Epithelial cell of alveolus of lung (primary cell): ENCODE results near the gene ABCD4. TPM values are rescaled to one million over a fixed set of nuclear protein-coding genes. Genes with fewer than 3 reads are reported as not detected.

ENCODE experiments used
- total RNA-seq: library from RNA; depleted of rRNA; stranded (reverse); fragments of >200 nt; gene quantifications from 2 replicates; pipeline ENCODE4 v1.2.1, GENCODE V29; 2015

ABCD4 gene
- 24.0 and 36.7 TPM in 2 replicates for total RNA-seq

GRCh38 chr14:74302634-74303569, at the start of gene ABCD4:
TSS of gene ABCD4 (minus strand) at chr14:74302934. CDS start at chr14:74302912, 22 bp downstream.

GRCh38 chr14:74348241-74348734, 45.6 kb upstream of the ABCD4 start, which contains the start of gene VRTN:
TSS of gene VRTN (plus strand) at chr14:74348471. CDS start at chr14:74356784, 8,313 bp downstream.

GRCh38 chr14:74238974-74239847, 63.5 kb downstream of the ABCD4 start, which contains the start of gene VSX2:
TSS of gene VSX2 (plus strand) at chr14:74239449. CDS start at chr14:74239562, 113 bp downstream.

Other genes with a start within 250 kb of the ABCD4 start
- 14.1 and 24.8 TPM in 2 replicates for gene ALDH6A1, start 218.5 kb downstream of the ABCD4 start, total RNA-seq
- gene LIN52, start 218.0 kb downstream of the ABCD4 start, total RNA-seq = 3.8 and 4.5 TPM in 2 replicates
- gene VSX2, start 63.5 kb downstream of the ABCD4 start, total RNA-seq = not detected in 2 replicates
- gene VRTN, start 45.5 kb upstream of the ABCD4 start, total RNA-seq = not detected in 2 replicates
- 0.13 and 2.5 TPM in 2 replicates for gene SYNDIG1L, start 123.3 kb upstream of the ABCD4 start, total RNA-seq
- gene NPC2, start 190.4 kb upstream of the ABCD4 start, total RNA-seq = 435 and 461 TPM in 2 replicates
- gene ISCA2, start 190.8 kb upstream of the ABCD4 start, total RNA-seq = 24.2 and 28.0 TPM in 2 replicates